Measurements from ENCODE around the gene PRRX2.

DNA sequence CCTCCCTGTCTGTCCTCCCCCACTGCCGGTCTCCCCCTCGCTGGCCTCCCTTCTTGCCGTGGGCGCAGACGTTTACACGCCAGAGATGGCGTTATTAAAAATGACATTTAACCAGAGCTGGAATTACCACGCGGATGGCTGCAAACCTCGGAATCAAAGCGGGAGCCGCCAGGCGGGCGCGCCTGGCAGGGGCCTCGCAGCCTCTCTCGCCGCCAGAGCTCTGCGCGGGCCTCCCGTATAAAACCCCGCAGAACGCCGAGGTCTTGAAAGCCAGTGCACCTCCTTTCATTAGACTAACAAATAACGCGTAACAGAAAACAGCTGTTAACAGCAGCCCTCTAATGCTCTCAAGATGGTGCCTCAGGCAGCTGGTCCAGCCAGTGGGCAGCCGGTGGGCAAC, 10.2 kb downstream of the PRRX2 start:
- TF ChIP-seq, protein P1, sequence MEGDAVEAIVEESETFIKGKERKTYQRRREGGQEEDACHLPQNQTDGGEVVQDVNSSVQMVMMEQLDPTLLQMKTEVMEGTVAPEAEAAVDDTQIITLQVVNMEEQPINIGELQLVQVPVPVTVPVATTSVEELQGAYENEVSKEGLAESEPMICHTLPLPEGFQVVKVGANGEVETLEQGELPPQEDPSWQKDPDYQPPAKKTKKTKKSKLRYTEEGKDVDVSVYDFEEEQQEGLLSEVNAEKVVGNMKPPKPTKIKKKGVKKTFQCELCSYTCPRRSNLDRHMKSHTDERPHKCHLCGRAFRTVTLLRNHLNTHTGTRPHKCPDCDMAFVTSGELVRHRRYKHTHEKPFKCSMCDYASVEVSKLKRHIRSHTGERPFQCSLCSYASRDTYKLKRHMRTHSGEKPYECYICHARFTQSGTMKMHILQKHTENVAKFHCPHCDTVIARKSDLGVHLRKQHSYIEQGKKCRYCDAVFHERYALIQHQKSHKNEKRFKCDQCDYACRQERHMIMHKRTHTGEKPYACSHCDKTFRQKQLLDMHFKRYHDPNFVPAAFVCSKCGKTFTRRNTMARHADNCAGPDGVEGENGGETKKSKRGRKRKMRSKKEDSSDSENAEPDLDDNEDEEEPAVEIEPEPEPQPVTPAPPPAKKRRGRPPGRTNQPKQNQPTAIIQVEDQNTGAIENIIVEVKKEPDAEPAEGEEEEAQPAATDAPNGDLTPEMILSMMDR (IDR thresholded peaks at IDR 0.05): no peak
- no peak for TF ChIP-seq POLR2A (IDR thresholded peaks at IDR 0.05)
